GDM1 (cell line): ENCODE results near the gene KCNJ4.
"Not testable (repeated sequence)": the region's sequence is repeated elsewhere in the genome, so short reads cannot be mapped to it uniquely, and the experiment has no call there.

Experiments
- DNase-seq: peaks from one replicate; lab custom pipeline; 2025; lab: John Stamatoyannopoulos, UW

KCNJ4 gene

DNA sequence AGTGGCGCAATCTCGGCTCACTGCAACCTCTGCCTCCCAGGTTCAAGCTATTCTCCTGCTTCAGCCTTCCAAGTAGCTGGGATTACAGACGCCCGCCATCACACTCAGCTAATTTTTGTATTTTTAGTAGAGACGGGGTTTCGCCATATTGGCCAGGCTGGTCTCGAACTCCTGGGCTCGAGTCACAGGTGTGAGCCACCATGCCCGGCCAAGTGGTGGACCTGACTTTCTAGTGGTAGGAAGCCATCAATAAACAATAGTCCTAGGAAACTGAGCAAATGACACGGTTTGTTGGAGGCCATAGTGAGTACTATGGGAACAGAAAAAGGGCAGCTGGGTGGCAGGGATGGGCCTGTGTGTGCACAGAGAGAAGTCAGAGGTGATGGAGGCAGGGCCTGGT, 15.2 kb upstream of the KCNJ4 start:
- DNase-seq, result not testable (repeated sequence)

DNA sequence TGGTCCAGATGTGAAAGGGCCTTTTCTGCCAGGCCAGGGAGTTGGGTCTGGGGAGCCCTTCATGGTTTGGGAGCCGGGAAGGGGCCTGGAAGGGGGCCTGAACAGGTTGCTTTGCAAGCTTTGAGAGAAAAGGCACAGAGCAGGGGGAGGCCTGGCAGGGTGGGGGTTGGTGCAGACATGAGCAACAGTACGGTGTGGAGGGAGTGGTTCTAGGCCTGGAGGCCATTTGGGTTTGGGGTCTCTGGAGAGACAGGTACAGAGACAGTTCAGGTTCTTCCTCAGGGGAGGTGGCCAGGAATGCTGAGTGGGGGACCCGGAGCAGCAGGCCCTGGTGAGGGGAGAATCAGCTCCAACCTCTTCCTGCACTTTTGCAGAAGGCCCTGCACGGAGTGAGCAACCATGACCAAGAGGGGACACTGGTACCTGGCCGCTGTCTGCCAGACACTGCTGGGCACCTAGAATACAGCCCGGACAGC, 14.3 kb upstream of the KCNJ4 start:
- DNase-seq, result no peak

DNA sequence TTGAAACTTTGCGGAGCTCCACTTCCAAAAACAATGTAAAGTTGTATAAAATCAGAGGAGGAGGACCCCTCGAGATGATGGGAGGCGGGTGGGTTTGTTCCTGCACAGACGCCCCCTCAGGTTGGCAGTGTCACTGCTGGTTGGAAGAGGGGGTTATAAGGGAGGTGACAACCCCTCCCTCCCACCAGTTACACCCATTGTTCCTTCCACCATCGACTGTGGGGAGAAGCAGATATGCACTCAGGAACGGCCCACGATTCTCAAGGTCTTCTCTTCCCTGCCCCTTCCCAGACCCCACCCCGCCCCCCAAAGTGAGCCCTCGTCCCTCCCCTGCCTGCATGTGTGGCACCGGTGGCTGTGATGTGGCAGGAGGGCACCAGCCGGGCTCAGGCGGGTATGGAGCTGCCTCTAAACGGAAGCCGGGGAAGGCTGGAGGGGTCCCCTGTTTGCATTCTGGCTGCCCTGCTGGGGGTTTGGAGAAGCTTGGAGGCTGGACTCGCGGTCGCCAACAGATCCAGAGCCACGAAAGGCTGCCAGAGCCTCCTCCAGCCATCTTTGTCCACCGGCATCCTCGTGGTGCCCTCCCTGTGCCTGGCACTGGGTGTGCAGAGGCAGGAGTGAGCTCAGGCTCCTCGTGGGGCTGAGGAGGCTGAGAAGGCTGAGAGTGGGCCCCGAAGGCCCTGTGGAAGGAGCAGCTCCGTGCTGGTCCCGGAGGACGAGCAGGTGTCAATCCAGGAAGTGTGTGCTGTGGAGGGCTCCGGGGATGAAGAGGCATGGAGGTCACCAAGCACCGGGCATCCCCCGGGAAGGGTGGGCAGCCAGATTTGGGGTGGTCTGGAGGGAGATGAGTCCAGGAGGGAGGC, 13.7 kb upstream of the KCNJ4 start:
- DNase-seq, result no peak

DNA sequence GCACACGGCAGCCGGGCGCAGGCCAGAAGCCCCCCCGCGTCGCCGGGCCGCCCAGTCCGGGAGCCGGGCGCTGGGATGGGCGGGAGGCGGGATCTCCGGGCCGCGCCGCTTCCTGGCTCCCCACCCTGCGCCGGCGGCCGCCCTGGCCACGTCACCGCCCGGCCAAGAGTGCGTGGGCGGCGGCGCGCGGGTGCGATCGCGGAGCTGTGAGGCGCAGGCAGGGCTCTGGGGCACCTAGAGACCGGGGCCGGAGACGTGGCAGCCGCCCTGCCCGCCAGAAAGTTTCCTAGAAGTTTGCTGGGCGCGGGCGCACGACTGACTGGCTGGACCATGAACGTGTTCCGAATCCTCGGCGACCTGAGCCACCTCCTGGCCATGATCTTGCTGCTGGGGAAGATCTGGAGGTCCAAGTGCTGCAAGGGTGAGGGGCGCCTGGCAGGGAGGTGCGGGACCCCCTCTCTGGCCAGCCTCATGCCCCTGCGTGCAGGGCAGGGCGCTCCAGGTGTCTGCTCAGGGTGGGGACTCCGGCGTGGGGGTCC, 13.0 kb upstream of the KCNJ4 start, which contains the start of gene KDELR3:
Gene KDELR3 (plus strand): TSS at position 193 of the 539 bp plus-strand sequence. CDS start 138 bp downstream, at position 331.
- no peak for DNase-seq

DNA sequence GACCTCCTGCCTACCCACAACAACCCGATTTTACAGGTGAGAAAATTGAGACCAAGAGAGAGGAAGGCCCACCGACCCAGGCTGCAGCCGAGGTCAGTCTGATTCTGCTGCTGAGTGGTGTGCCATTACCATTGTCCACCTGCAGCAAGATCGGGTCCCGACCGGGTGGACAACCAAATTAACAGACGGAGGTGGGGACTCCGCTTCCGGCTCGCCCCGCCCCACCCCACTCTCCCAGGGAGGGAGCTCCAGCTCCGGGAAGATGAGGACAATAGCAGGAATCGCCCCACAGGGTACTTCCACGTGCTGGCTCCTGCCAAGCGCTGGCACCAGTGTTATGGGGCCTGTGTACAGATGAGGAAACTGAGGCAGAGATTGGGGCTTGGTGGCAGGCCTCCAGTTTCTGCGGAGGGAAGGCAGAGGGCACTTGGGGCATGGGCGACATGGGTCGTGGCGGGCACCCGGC, 12.5 kb upstream of the KCNJ4 start:
- no peak for DNase-seq

DNA sequence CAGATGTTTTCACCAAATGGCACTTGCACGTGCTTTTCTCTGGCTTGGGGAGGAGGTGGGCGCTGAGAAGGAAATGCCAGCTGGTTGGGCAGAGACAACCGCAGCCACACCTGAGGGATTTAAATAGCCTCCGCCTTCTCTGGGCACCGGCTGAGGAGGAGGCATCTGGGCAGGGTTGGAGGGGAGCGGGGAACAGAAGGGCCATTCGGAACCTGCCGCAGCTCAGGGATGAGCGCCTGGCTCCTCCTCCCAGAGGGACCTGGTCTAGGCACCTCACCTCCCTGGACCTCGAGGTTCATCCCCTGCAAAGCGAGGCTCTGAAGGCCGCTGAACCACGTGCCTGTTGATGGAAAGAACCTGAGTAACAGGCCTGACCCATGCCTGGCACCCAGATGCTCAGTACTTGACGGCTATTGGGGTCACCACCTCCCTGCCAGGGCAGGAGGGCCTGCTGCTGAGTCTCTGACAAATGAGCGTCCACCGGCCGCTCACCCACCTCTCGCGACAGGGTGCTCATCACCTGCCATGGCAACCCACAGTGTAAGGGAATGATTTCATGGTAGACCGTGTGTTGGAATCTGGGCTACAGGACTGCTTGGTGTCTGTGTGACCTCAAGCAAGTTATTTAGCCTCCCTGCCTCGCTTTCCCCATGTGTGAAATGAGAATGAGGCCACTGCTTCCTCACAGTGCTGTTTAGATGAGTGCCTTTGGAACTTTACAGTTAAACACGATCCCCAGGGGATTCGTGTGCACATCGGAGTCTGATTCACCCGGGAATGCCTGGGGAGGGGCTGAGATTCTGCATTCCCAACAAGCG, 10.9 kb upstream of the KCNJ4 start:
- no peak for DNase-seq

DNA sequence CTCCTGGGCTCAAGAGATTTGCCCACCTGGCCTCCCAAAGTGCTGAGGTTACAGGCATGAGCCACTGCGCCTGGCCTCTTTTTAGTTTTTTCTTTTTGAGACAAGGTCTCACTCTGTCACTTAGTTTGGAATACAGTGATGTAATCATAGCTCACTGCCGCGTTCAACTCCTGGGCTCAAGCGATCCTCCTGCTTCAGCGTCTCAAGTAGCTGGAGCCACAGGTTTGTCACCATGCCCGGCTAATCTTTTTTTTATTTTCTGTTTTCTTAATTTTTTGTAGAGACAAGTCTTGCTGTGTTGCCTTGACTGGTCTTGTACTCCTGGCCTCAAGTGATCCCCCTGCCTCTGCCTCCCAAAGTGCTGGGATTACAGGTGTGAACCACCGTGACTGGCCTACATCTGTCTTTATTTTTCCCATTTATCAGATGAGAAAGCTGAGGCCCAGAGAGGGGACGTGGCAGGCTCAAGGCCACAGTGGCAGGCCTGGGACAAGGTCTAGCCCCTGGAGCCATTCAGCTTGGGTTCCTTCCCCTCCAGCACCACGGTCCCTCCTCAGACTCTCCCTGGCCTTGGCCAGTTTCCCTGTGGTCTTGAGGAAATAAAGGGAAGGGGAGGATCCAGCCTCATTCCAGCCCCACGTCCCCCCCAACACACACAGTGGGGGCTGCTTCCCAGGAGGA, 10.1 kb upstream of the KCNJ4 start:
- DNase-seq, result no peak

DNA sequence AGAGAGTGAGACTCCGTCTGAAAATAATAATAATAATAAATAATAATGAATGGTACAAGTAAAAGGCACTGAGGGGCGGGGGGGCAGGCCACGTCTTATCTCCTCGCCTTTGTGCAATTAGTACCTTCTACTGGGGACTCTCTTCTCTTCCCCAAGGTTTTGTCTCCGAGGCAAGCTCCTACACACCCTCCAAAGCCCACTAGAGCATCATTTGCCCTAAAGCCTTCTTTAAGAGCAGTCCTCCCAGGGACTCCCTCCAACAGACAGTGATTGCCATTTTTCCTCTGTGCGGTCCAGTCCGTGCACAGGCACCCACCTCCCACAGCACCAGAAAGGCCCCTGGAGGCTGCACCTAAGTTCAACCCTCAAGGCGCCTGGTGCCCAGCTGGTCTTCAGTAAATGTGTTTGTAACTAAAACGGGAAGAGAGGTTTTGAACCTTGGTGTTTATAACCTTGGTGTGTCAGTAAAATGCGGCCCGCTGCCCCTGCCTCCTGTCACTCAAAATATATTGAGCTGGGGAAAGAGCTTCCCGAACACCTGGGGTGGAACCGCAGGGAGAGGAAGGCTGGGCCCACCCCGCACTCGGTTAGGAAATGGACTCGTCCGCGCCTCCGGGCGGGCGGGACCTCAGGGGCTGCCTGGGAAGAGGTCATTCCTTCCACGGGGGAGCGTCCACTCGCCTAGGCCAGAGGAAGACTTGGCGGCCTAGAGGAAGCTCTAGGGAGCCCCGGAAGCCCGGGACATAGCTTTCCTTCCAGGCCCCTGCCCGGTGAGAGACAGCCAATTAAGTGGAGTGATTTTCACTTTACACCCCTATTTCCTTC, 8.2 kb upstream of the KCNJ4 start:
- no peak for DNase-seq

DNA sequence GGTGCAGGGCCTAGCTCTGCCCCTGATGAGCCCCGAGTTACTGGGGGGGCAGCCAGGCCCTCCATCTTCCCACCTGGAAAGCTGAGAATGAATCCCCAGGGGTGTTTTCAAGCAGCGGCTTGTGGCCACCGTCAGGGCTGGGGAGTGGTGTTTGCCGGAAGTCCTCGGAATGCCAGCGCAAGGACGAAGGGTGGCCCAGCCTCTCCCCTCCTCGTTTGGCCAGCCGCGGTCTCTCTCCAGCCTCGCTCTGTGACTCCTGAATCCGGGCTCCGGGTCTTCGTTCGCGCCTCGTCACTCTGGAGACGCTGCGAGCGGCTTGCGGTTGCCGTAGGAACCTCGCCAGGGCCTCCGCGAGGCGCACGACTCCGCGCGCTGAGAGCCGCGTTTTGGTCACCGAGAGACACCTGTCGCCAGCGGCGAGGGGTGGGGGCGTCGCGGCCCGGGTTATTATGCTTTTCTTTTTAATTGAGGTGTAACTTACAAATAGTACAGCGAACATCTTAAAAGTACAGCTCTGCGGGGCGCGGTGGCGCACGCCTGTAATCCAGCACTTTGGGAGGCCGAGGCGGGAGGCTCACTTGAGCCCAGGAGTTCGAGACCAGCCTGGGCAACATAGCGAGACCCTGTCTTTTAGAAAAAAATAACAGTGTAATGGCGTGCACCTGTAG, 6.5 kb upstream of the KCNJ4 start:
- peak; percentile 55 for DNase-seq

DNA sequence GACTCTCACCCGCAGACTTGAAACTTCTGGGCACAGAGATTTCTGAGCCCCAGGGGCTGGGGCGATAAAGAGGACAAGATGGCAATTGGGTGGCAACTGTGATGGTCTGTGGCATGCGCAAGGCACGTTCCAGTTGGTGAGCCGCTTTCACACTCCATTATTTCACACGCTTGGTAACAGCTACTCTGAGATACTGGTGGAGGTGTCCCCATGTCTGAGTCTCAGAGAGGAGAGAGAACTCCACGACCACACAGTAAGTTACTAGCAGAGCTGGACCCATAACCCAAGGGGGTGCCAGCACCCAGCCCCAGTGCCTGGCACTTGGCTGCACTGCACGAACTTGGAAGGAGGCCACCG, 6.0 kb upstream of the KCNJ4 start:
- DNase-seq, result no peak

DNA sequence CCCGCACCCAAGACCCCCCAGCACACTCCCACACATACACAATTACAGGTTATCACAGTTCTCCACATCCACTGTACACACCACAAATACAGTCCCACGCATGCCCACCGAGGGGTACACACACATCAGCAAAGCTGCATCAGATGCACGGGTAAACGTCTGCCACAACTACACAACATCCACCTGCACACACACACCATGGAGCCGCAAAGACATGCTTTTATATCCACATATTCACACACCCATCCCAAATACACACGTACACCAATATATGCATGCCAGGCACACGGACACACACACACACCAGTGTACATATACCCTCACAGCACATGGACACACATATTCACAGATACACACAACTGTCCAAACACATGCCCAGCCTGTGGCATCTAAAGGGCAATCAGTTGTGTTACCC, 5.4 kb upstream of the KCNJ4 start:
- no peak for DNase-seq

DNA sequence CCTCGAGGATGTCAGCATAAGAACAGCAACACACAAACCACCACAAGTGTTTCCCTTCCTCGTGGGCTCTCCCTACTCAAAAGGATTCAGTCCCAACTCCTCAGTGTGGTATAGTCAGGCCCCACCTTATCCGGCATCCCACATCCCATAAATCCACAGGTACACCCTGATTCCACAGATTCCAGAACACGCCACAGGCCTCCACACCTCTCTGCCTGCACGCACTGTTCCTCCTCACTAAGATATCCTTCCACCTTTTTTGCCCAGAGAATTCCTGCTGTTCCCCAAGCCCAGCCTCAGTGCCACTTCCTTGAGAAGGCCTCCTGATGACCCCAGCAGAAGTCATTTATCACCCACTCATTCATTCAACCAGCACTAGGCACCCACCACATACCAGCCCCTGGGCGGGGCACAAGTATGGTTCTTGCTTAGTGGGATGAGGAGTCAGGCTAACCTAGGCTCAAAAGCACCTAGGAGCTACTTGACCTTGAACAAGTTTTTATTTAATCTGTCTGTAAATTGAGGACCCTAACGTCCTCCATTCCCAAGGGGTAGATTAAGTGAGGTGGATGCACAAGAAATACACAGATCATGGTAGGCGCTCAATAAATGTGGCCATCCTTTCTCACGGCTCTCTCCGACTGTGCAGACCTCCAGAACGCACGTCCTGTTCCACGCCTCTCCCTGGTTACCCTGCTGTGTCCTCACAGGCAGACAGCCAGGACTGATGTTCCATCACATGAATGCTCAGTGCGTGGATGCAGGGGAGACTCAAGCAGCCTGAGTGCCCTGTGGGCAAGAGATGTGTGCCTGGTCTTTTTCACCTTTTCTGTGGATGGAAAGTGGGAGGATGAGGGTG, 2.1 kb upstream of the KCNJ4 start:
- DNase-seq, result no peak

DNA sequence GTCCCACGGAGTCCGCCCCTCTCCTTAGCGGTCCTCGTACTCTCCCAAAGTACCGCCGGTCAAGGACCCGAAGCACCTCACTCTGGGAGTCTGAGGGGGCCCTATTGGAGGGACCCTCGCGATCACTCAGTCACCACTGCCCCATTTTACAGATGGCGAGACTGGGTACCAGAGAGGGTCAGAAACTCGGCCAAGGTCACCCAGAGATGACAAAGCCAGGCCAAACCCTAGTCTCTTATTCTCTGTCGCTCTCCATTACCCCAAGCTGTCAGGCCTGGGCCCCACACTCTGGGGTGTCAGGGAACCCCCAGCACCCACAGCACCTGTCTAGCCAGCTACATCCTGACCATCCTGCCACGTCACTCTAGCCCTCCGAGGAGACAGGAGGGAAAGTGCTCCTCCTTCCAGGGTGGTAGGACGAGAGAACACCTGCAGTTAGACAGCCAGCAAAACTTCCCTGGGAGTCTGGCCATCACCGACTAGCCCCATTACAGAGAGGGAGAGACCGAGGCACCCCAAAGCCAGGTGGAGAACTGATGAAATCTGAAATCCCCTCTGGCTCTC, 1.4 kb upstream of the KCNJ4 start:
- no peak for DNase-seq

DNA sequence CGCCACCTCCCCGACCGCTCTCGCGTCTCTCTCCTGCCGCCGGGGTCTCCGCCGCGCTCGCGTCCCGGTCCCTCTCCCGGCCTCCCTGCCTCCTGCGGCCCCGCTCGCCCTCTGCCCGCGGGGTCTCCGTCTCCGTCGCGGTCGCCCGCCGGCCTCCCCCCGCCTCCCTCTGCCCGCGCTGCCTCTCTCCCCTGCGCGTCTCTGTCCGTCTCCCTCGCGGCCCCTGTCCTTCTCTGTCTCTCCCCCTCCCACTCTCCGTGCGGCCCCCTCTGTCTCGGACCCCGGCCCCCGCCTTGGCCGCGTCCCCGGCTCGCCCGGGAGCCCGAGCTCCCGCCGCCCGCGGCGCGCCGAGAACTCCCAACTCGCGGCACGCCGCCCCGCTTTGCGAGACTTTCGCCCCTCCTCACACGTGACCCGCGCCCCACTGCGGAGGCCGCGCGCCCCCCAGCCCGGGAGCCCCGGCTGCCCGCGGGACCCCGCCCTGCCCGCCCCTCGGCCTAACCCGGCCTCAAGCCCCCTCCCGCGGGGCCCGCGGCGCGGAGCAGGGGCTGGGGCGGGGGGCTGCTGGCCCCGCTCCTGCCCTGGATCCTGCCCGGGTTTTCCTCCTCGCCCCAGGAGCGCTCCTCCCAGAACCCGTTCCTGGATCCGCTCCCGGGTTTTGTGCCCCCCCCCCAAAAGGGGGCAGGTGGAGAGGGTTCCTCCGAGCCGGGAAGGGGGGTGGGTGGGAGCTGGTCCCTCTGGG, 702 bp upstream of the KCNJ4 start:
- no peak for DNase-seq

DNA sequence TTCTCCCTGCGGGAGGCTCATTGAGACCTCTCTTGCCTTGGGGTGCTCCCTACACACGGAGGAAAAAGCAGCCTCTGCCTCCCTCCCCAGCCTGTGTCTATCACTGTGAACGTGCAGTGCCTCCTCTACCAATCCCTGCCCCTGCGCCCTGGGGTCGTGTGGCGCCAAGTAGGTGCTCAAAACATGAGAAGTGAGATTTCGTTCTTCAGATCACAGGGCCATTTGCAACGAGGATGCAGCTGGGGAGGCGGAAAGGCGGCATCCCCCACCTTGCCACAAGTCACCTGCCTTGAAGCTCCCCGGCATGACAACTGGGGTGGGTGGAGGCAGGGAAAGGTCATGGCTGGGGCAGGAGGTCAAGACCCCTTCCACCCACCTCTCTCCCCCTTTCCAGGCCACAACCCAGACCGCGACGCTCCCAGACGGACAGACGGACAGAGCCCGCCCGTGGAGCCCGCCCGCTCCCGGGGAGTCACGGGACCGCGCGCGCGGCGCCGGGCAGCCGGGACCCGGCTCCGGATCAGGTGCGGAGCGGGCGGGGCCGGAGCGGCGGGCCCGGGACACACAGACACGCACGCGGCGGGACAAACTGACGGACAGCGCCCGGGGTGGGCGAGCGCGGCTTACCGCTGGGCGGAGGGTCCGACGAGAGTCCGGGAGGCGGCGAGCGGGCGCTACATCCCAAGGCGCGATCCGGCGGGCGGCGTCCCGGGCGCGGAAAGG, 485 bp downstream of the KCNJ4 start:
- DNase-seq, result no peak

DNA sequence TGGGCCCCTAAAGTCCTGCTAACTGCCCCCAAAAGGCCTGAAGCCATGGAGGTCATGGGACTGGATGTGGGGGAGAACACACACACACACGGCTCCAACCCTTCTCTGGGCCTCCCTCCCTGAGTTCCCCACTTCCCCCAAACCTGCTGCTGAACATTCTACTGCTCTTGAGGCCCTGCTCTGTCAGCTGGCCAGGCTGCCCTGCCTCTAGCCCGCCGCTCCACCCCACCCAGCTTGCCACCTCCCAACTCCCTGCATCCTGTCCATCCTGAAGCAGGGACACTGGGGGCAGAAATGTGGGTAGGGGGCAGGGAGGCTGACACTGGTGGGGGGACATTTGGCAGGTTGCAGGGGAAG, 1.0 kb downstream of the KCNJ4 start:
- DNase-seq, result no peak

DNA sequence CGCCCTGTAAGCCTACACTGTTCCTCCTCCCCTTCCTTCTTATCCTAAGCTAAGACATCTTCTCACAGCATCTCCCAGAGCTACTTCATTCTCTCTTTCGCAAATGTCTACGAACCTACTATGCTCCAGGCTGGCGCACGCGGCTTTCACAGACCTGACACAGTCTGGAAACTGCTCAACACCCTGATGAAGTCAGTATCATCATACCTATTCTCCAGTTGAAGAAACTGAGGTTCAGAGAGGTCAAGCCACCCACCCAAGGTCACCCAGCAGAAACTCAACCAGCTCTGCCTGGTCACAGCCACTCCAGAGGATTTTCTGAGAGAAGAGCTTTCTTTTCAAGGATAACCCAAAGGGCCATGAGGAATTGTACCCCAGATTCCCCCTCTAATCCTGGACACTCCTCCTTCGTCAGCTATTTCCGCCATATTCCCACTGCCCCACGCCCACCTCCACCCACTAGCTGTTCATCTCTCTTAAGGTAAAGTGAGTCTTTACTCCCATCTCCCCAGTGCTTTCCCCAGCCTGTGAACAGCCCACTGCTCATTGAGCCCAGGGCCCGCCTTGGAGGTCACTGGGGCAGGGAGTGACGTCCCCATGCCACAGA, 1.8 kb downstream of the KCNJ4 start:
- no peak for DNase-seq
